HepG2 (cell line): ENCODE data around the gene PRDX2. TPM values are rescaled to one million over a fixed set of nuclear protein-coding genes. Genes with fewer than 3 reads are reported as not detected.

Experiments used
- BORCS8-MEF2B ChIP-seq: sonication (generic); formaldehyde crosslinking; IDR thresholded peaks from 2 replicates; pipeline ENCODE4 v1.8.0; 2022; ENCODE audit warnings: mild to moderate bottlenecking, missing genetic modification reagents
- JARID2 ChIP-seq: sonication (generic); formaldehyde crosslinking; IDR thresholded peaks from 2 replicates; pipeline ENCODE4 v1.8.1; 2023; ENCODE audit warnings: missing genetic modification reagents, inconsistent platforms; ENCODE audit not compliant: insufficient replicate concordance
- KDM3A ChIP-seq: IDR thresholded peaks from 2 replicates; pipeline ENCODE4 v1.6.1; 2018; ENCODE audit warnings: low read depth, missing compliant biosample characterization
- KMT2A ChIP-seq: sonication (generic); formaldehyde crosslinking; IDR thresholded peaks from 2 replicates; pipeline ENCODE4 v1.4.0; 2020; ENCODE audit warnings: missing genetic modification reagents
- RARG ChIP-seq: sonication (generic); formaldehyde crosslinking; IDR thresholded peaks from 2 replicates; pipeline ENCODE4 v1.4.0; 2020; ENCODE audit warnings: low read depth, mild to moderate bottlenecking, missing genetic modification reagents
- RELA ChIP-seq: sonication (generic); formaldehyde crosslinking; IDR thresholded peaks from 2 replicates; pipeline ENCODE4 v1.4.0; 2020; ENCODE audit warnings: missing genetic modification reagents
- TCF7 ChIP-seq: sonication (generic); IDR thresholded peaks from 2 replicates; pipeline ENCODE4 v1.6.1; 2016; ENCODE audit warnings: antibody characterized with exemption, low read depth
- XRCC5 ChIP-seq: fragments of 200-400 bp; formaldehyde crosslinking; optimal IDR thresholded peaks from 2 replicates; pipeline ENCODE3; 2017; ENCODE audit warnings: mild to moderate bottlenecking, low read length
- ZBTB33 ChIP-seq: sonication (generic); formaldehyde crosslinking; IDR thresholded peaks from 2 replicates; pipeline ENCODE4 v1.4.0; 2020; ENCODE audit warnings: missing genetic modification reagents
- ZBTB49 ChIP-seq: sonication (generic); formaldehyde crosslinking; IDR thresholded peaks from 2 replicates; pipeline ENCODE4 v1.4.0; 2020; ENCODE audit warnings: missing genetic modification reagents, borderline replicate concordance
- ZFX ChIP-seq: sonication (generic); formaldehyde crosslinking; IDR thresholded peaks from 2 replicates; pipeline ENCODE4 v1.4.0; 2020; ENCODE audit warnings: mild to moderate bottlenecking, low read depth, missing genetic modification reagents, moderate library complexity
- ZNF235 ChIP-seq: sonication (generic); formaldehyde crosslinking; IDR thresholded peaks from 2 replicates; pipeline ENCODE4 v1.8.1; 2023; ENCODE audit warnings: mild to moderate bottlenecking, missing genetic modification reagents, borderline replicate concordance
- ZNF296 ChIP-seq: sonication (generic); formaldehyde crosslinking; conservative IDR thresholded peaks from 2 replicates; pipeline ENCODE4 v1.5.0; 2020; ENCODE audit warnings: mild to moderate bottlenecking, missing genetic modification reagents
- ZNF441 ChIP-seq: sonication (generic); formaldehyde crosslinking; IDR thresholded peaks from 2 replicates; pipeline ENCODE4 v1.7.0; 2021; ENCODE audit warnings: missing genetic modification reagents, borderline replicate concordance
- ZNF468 ChIP-seq: sonication (generic); formaldehyde crosslinking; IDR thresholded peaks from 2 replicates; pipeline ENCODE4 v1.8.0; 2022; ENCODE audit warnings: mild to moderate bottlenecking, moderate library complexity, missing genetic modification reagents
- ZNF652 ChIP-seq: IDR thresholded peaks from 2 replicates; pipeline ENCODE4 v1.6.1; 2016; ENCODE audit warnings: low read depth, borderline replicate concordance
- ZNF772 ChIP-seq: sonication (generic); formaldehyde crosslinking; IDR thresholded peaks from 2 replicates; pipeline ENCODE4 v1.5.0; 2020; ENCODE audit warnings: mild to moderate bottlenecking, missing genetic modification reagents
- ZSCAN12 ChIP-seq: sonication (generic); formaldehyde crosslinking; IDR thresholded peaks from 2 replicates; pipeline ENCODE4 v1.9.0; 2021; ENCODE audit warnings: mild to moderate bottlenecking, missing genetic modification reagents
- polyA plus RNA-seq, 8 experiments: library from polyadenylated mRNA; depleted of rRNA in 3 of 8; stranded (reverse) in 7 of 8; unstranded in 1 of 8; fragments of >200 nt; fragmentation: Illumina TruSeq in 4 of 8; extraction: Trizol in 4 of 8; gene quantifications; 2 replicates each; pipeline versions ENCODE4 v1.2.1 to v1.2.3, GENCODE V29; 2011 to 2016; ENCODE audit warnings: low read depth in 4 of 8, missing spikeins in 1 of 8, mixed read lengths in 1 of 8; ENCODE audit not compliant: insufficient read depth in 1 of 8
- total RNA-seq, 5 experiments: library from RNA; depleted of rRNA; stranded (reverse); fragments of >200 nt; fragmentation: Illumina TruSeq; extraction: Trizol; gene quantifications; 2 replicates each; pipeline ENCODE4 v1.2.3, GENCODE V29; 2016; ENCODE audit warnings: low read depth in 1 of 5
- TF ChIP-seq, protein P1 (sequence below): sonication (generic); formaldehyde crosslinking; IDR thresholded peaks from 2 replicates; pipeline ENCODE4 v1.4.0; 2020; ENCODE audit warnings: missing genetic modification reagents

PRDX2 gene
- total and polyA plus RNA-seq, 2 of the 13 experiments (the other 11 are each of a cell fraction or from before 2014, with no cell fraction given) = 218 to 381 TPM

GRCh38 chr19:12778017-12778904, 23.3 kb downstream of the PRDX2 start (continued):
- TF ChIP-seq, protein P1, sequence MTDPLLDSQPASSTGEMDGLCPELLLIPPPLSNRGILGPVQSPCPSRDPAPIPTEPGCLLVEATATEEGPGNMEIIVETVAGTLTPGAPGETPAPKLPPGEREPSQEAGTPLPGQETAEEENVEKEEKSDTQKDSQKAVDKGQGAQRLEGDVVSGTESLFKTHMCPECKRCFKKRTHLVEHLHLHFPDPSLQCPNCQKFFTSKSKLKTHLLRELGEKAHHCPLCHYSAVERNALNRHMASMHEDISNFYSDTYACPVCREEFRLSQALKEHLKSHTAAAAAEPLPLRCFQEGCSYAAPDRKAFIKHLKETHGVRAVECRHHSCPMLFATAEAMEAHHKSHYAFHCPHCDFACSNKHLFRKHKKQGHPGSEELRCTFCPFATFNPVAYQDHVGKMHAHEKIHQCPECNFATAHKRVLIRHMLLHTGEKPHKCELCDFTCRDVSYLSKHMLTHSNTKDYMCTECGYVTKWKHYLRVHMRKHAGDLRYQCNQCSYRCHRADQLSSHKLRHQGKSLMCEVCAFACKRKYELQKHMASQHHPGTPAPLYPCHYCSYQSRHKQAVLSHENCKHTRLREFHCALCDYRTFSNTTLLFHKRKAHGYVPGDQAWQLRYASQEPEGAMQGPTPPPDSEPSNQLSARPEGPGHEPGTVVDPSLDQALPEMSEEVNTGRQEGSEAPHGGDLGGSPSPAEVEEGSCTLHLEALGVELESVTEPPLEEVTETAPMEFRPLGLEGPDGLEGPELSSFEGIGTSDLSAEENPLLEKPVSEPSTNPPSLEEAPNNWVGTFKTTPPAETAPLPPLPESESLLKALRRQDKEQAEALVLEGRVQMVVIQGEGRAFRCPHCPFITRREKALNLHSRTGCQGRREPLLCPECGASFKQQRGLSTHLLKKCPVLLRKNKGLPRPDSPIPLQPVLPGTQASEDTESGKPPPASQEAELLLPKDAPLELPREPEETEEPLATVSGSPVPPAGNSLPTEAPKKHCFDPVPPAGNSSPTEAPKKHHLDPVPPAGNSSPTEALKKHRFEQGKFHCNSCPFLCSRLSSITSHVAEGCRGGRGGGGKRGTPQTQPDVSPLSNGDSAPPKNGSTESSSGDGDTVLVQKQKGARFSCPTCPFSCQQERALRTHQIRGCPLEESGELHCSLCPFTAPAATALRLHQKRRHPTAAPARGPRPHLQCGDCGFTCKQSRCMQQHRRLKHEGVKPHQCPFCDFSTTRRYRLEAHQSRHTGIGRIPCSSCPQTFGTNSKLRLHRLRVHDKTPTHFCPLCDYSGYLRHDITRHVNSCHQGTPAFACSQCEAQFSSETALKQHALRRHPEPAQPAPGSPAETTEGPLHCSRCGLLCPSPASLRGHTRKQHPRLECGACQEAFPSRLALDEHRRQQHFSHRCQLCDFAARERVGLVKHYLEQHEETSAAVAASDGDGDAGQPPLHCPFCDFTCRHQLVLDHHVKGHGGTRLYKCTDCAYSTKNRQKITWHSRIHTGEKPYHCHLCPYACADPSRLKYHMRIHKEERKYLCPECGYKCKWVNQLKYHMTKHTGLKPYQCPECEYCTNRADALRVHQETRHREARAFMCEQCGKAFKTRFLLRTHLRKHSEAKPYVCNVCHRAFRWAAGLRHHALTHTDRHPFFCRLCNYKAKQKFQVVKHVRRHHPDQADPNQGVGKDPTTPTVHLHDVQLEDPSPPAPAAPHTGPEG (CRISPR knock-in tag) = no peak
- TF ChIP-seq ZNF652 (CRISPR knock-in tag) (no peak), KDM3A (peak; percentile 48; the same call in 1 of the 2 replicates), ZNF296 (no peak), ZSCAN12 (CRISPR knock-in tag) (no peak), KMT2A (CRISPR knock-in tag) (no peak; the same call in 1 of the 2 replicates), RELA (CRISPR knock-in tag) (no peak), ZNF235 (CRISPR knock-in tag) (0 out of 2 replicates have a peak, but pooled peaks have one; percentile 53), ZBTB49 (CRISPR knock-in tag) (no peak), ZFX (CRISPR knock-in tag) (no peak; the same call in none of the 2 replicates), TCF7 (no peak), ZNF468 (CRISPR knock-in tag) (peak; percentile 34; the same call in 1 of the 2 replicates), ZNF772 (CRISPR knock-in tag) (no peak), JARID2 (CRISPR knock-in tag) (no peak), XRCC5 (no peak), RARG (CRISPR knock-in tag) (no peak), ZBTB33 (0 out of 2 replicates have a peak, but pooled peaks have one; percentile 3), BORCS8-MEF2B (CRISPR knock-in tag) (no peak), ZNF441 (CRISPR knock-in tag) (0 out of 2 replicates have a peak, but pooled peaks have one; percentile 53)
